Stomach (tissue), 4 donors: Measurements from ENCODE around the gene U2SURP.

ENCODE experiments used
- CTCF ChIP-seq, 7 experiments: fragments of 450-650 bp in 4 of 7; fragments of 200-600 bp in 3 of 7; sonication (generic) in 3 of 7; IDR thresholded peaks; one replicate each; pipeline ENCODE4 v1.5.1; 2016 to 2019; ENCODE audit warnings: antibody characterized with exemption in 7 of 7, control low read depth in 2 of 7, mild to moderate bottlenecking in 1 of 7
- EP300 ChIP-seq: sonication (generic); formaldehyde crosslinking; IDR thresholded peaks from one replicate; pipeline ENCODE4 v1.6.1; 2017; ENCODE audit warnings: antibody characterized with exemption
- POLR2A ChIP-seq, 4 donors: fragments of 450-650 bp; IDR thresholded peaks; one replicate each; pipeline ENCODE4 v1.6.1; 2016; ENCODE audit warnings: antibody characterized with exemption in 4 of 4, control low read depth in 2 of 4, mild to moderate bottlenecking in 1 of 4, moderate library complexity in 1 of 4
- POLR2AphosphoS5 ChIP-seq, 3 donors: sonication (generic); formaldehyde crosslinking; IDR thresholded peaks; one replicate each; pipeline ENCODE4 v1.6.1; 2016; ENCODE audit warnings: antibody characterized with exemption in 3 of 3

- TF ChIP-seq CTCF (IDR thresholded peaks at IDR 0.05): no peak
- TF ChIP-seq POLR2A (IDR thresholded peaks at IDR 0.05): no peak
- no peak for TF ChIP-seq EP300
- TF ChIP-seq POLR2AphosphoS5 (IDR thresholded peaks at IDR 0.05): no peak
Observed at GRCh38 chr3:142999881-143000280, 1.5 kb upstream of the U2SURP start.
